ENCODE results near the gene EFNB3. TPM values are rescaled to one million over a fixed set of nuclear protein-coding genes. Genes with fewer than 3 reads are reported as not detected.

EFNB3 gene
- total RNA-seq, 2 donors from 2014 or later: not detected

GRCh38 chr17:7748076-7748775, 43.2 kb downstream of the EFNB3 start:
- no peak for TF ChIP-seq CTCF (IDR thresholded peaks at IDR 0.05)
- H3K4me3 ChIP-seq: no peak overlapping the region
- H3K27me3 ChIP-seq (replicated peaks; ENCODE audit: insufficient read depth): no peaks in the 10 kb centered on the region
- H3K27ac ChIP-seq: no peak overlapping the region
- no peaks in the 10 kb centered on the region for H3K9me3 ChIP-seq
- DNase-seq (ENCODE audit: low spot score) (no peak), ATAC-seq (ENCODE audit: insufficient number of reproducible peaks, low FRiP score, low read depth) (no peak)
- no peaks in the 10 kb centered on the region for H3K36me3 ChIP-seq
- H3K4me1 ChIP-seq (ENCODE audit: control insufficient read depth in 1 of 2, low read depth in 2 of 2): peaks cover 0 to 4% of the 10 kb centered on the region in 2 donors

- no peak for TF ChIP-seq CTCF (IDR thresholded peaks at IDR 0.05)
- peaks cover 0 to 4% of the 10 kb centered on the region in 2 donors for H3K4me1 ChIP-seq (ENCODE audit: control insufficient read depth in 1 of 2, low read depth in 2 of 2)
- H3K27me3 ChIP-seq (replicated peaks; ENCODE audit: insufficient read depth): no peaks in the 10 kb centered on the region
- H3K4me3 ChIP-seq: no peak overlapping the region
- no peak overlapping the region for H3K27ac ChIP-seq
- ATAC-seq (ENCODE audit: insufficient number of reproducible peaks, low FRiP score, low read depth) (no peak), DNase-seq (ENCODE audit: low spot score) (no peak)
- H3K9me3 ChIP-seq: no peaks in the 10 kb centered on the region
- H3K36me3 ChIP-seq: no peaks in the 10 kb centered on the region
Measured at GRCh38 chr17:7750321-7750821, 45.4 kb downstream of the EFNB3 start.

- Histone ChIP-seq H3K36me3 (no peaks in the 10 kb centered on the region), H3K4me1 (ENCODE audit: control insufficient read depth in 1 of 2, low read depth in 2 of 2) (peaks cover 0 to 4% of the 10 kb centered on the region in 2 donors), H3K27ac (no peak overlapping the region), H3K9me3 (no peaks in the 10 kb centered on the region), H3K27me3 (replicated peaks; ENCODE audit: insufficient read depth) (no peaks in the 10 kb centered on the region), H3K4me3 (no peak overlapping the region)
- ATAC-seq (ENCODE audit: insufficient number of reproducible peaks, low FRiP score, low read depth) (no peak), DNase-seq (ENCODE audit: low spot score) (no peak)
- TF ChIP-seq CTCF (IDR thresholded peaks at IDR 0.05): no peak
Measured at GRCh38 chr17:7754656-7755055, 49.7 kb downstream of the EFNB3 start.

- DNase-seq (ENCODE audit: low spot score) (no peak), ATAC-seq (ENCODE audit: insufficient number of reproducible peaks, low FRiP score, low read depth) (no peak)
- TF ChIP-seq CTCF (IDR thresholded peaks at IDR 0.05): no peak
- H3K27ac ChIP-seq: no peak overlapping the region
- H3K4me3 ChIP-seq: no peak overlapping the region
- H3K9me3 ChIP-seq: no peaks in the 10 kb centered on the region
- H3K36me3 ChIP-seq: no peaks in the 10 kb centered on the region
- H3K4me1 ChIP-seq (ENCODE audit: control insufficient read depth in 1 of 2, low read depth in 2 of 2): peaks cover 0 to 1% of the 10 kb centered on the region in 2 donors
- H3K27me3 ChIP-seq (replicated peaks; ENCODE audit: insufficient read depth): no peaks in the 10 kb centered on the region
Measured at GRCh38 chr17:7755095-7755890, 50.3 kb downstream of the EFNB3 start.

GRCh38 chr17:7756968-7757367, 52.0 kb downstream of the EFNB3 start:
- no peak for TF ChIP-seq CTCF (IDR thresholded peaks at IDR 0.05)
- DNase-seq (ENCODE audit: low spot score) (no peak), ATAC-seq (ENCODE audit: insufficient number of reproducible peaks, low FRiP score, low read depth) (no peak)
- H3K9me3 ChIP-seq: no peaks in the 10 kb centered on the region
- H3K27ac ChIP-seq: no peak overlapping the region
- H3K27me3 ChIP-seq (replicated peaks; ENCODE audit: insufficient read depth): no peaks in the 10 kb centered on the region
- no peaks in the 10 kb centered on the region for H3K36me3 ChIP-seq
- H3K4me1 ChIP-seq (ENCODE audit: control insufficient read depth in 1 of 2, low read depth in 2 of 2): no peaks in the 10 kb centered on the region
- H3K4me3 ChIP-seq: no peak overlapping the region

Measured in thoracic aorta (tissue), 2 donors.